ENCODE results near the gene TMEM44.
"Not testable (repeated sequence)": the region's sequence is repeated elsewhere in the genome, so short reads cannot be mapped to it uniquely, and the experiment has no call there.

Gene TMEM44

DNA sequence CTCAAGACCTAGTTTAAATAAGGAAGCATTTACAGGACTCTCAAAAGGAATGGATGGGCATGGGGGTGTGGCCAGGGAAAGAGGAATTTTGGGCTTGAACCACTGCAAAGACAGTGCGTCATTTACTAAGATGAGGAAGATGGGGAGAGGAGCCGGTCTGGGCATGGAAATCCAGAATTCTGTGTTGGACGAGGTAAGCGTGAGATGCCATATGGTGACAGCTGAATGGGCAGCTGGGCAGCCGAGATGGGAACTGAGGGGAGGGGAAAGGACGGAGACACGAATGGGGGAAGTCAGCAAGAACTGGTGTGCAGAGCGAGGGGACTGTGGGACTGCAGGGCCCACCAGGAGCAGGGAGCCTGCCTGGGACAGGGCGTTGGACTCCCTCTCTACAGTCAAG is 24.2 kb downstream of the TMEM44 start:
- no peak for DNase-seq

DNA sequence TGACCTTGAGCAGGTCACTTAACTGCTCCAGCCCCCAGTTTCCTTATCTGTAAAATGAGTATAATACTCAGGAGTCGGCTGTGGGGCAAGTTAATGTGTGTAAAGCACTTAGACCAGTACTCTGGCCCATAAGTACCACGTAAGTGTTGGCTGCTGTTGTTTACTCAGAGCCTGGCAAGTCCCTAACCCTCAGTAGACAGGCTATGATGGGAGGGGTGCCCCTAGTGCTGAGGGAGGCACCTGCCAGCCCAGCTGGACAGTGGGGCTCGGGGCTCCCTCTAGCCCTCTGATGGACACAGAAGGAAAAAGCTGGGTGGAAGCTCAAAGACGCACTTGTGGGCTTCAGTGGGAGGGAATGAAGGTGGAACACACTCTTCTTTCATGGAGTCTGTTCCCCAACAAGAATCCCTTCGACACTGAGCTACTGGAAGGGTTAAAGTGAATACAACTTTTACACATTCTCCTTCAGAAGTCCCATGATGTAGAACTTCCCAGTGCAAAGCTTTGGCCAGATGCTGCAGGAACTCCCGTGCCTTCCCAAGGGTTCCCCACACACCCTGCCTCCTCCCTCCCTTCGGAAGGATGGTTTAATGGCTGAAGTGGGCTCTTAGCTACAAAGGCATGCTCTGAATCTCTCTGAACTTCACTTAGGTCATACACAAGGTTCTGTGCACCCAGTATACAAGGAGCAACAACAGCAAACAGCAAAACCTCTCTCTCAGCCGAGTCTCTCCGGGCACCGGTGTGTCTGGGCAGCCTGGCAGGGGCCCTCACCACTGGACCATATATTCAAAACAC is 25.4 kb downstream of the TMEM44 start:
- no peak for DNase-seq

DNA sequence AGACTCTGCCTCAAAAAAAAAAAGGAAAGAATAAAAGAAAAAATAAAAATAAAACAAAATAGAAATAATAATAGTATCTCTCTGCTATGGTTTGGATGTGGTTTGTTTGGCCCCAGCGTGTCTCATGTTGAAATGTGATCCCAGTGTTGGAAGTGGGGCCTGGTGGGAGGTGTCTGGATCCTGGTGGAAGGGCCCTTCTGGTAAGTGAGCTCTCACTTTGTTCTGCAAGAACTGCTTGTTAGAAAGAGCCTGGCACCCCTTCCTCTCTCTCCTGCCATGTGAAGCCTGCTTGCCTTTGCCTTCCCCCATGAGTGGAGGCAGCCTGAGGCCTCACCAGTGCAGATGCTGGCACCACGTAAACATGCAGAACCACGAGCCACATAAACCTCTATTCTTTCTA is 26.3 kb downstream of the TMEM44 start:
- DNase-seq: no peak

DNA sequence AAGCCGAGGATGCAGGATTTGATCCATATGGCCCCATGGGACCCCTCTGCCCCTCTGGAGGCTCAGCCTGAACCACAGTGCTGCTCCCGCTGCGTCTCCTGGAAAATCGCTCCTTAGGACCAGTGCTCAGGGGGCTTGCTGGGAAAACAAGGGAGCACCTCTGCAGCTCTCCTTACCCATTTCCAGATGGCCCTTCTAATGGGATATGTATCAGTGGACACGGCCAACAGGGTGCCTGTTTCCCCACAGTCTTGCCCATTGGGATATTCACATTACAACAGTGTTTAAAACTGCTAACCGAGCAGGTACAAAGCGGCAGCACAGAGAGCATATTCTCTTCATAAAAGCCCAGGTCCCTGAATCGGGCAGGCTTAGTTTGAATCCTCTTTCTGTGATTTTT is 27.1 kb downstream of the TMEM44 start:
- no peak for DNase-seq

DNA sequence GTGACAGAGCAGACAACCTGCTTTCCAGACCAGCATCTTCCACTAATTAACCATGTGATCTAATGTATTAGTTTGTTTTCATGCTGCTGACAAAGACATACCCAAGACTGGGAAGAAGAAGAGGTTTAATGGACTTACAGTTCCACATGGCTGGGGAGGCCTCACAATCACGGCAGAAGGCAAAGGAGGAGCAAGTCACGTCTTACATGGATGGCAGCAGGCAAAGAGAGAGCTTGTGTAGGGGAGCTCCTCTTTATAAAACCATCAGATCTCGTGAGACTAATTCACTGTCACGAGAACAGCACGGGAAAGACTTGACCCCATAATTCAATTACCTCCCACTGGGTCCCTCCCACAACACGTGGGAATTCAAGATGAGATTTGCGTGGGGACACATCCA is 27.9 kb downstream of the TMEM44 start:
- not testable (repeated sequence) for DNase-seq

DNA sequence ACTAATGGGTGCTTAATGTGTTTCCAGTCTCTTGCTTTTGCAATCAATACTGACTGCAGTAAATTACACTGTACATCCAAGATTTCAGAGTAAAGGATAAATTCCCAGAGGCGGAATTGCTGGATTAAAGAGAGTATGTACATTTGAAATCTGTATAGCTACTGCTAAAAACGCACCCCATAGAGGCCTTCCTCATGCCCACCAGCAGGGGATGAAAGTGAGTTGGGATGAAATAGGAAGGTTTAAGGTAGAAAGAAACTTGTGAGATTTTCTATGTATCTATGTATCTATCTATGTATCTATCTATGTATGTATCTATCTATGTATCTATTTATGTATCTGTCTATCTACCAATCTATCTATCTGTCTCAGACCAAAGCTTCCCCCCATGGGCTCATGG is 28.4 kb downstream of the TMEM44 start:
- no peak for DNase-seq

DNA sequence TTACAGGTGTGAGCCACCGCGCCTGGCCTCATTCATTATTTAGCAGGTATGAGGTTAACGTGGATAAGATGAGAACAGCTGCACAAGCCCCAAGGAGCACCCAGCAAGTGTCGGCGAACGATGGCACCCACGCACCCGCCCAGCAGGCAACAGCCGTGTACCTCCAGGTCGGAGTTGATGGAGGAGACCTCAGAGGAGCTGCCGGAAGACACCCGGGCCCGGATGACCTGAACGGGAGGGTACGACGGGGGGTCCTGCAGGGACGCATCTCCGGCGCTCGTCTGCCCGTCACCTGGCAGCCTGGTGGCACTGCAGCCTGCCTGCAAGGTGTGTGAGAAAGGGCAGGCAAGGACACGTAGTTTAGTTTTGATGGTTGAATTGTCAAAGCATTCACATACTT is 29.1 kb downstream of the TMEM44 start:
- no peak for DNase-seq

DNA sequence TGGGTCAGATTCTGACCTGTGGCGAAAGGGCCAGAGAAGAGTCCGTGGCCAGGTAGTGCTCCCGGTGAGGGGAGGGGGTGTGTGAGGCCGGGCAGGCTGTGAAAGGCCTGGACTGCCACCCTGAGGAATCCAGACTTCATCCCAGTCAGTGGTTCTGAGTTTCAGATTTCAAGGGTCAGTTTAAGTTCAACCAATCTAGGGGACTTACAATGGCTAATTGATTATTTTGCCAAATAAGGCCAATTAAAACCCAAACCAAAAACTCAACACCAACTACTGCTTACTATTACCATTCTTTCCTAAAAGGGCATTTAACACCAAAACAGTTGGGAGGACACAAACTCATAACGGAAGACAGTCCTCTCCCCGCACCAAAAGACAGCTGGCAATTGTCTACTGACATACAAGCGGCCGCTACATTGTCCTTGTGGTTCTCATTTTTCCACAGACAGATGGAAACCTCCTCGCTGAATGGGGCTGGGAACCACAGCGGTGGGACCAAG is 30.5 kb downstream of the TMEM44 start:
- DNase-seq: no peak

DNA sequence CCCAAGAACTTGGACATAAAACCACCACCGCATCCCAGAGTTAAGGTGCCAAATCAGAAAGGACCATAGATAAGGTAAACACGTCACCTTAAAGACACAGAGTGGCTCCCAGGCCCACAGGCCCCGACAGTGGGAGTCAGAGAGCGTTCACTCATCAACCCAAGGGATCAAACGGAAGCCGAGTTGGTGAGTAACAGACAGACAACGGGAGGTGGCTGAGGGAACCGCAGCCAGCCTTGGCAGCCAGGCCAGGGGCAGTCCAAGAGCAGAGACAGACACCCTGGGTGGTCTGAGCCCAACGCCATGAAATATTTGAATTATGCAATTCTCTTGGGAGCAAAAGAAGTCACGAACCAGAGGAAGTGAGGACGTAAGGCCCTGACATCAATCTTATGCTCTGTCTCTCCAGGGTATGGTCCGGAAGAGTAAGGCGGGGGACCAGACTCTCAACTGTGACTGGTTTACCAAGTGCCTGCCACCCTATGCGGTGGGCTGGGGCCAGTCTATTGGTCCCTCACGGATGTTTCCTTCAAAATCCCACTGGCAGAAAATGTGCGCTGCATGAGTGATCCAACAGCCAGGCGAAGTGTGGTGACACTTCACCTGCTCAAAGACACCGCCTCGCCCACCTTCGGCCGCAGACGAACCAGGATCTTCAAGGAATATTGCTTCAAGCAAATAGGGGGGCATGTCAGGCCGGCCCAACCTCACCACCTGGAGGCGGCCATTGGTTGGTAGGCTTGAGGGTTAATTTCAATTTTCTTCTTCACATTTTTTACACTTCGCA is 34.3 kb downstream of the TMEM44 start:
- DNase-seq: no peak

DNA sequence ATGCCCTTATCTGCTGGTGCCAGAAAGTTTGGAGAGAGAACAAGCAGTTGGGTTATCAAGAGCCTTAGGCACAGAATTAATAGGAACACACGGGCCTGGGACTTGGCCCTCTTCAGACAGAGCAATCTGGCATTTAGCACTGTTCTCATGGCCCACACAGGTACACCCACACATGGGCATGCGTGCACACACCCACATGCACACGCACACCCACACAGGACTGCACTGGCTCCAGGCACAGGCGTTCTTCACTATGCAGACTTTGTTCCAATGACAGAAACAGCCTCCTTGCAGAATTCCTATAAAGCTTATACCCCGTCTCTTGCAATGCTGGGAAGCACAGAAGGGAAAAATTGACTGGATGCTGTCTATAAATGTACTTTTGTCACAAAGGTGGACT is 36.3 kb downstream of the TMEM44 start:
- no peak for DNase-seq

DNA sequence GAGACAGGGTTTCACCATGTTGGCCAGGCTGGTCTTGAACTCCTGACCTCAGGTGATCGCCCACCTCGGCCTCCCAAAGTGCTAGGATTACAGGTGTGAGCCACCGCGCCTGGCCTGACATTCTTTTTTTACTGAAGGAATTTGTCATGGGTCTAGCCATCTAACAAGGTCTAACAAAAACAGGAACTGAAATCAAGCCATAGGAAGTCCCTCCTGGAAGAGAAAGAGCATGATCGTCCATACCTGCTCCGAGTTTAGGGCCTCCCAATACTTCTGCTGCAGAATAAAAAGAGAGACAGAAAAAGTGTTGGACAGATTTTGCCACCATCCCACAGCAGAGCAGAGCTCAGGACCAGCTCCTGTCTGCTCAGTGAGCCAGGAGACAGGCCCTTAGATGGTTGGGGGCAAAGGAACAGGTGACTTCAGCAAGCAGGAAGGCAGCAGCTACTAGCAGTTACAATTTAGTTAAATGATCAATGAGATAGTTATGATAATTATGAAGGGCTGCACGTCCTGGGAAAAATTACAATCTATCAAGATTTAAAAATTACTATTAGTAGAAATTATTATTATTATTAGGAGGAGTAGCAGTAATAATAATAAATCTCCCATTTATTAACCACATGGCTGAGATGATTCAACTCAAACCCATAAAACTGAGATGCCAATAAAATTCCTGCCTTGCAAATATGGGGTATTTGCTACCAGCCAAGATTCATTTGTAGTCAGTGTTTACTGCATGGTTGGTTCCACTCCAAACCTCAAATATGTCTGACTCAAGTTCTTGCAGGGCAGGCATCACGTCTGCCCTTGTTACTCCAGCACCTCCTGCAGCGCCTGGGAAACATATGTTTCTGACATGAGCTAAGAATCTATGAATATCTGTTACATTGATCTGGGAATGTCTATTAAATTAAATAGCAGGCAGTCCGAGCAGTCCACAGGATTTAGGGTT is 40.1 kb downstream of the TMEM44 start:
- no peak for DNase-seq

DNA sequence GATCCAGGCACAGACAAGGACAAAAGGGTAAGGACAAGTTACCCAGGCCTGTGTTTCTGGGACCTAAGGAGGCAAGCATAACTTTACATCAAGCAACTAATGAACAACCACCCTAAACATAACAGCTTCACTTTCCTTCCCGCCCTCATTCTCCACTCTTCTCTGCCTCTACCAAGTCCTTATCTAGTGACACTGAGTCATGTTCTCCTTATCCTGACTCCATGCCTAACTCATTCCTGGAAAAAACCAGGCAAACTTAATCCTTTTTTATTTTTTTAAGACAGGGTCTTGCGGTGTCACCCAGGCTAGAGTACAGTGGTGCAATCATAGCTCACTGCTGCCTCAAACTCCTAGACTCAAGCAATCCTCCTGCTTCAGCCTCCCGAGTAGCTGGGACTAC is 44.5 kb downstream of the TMEM44 start:
- no peak for DNase-seq

DNA sequence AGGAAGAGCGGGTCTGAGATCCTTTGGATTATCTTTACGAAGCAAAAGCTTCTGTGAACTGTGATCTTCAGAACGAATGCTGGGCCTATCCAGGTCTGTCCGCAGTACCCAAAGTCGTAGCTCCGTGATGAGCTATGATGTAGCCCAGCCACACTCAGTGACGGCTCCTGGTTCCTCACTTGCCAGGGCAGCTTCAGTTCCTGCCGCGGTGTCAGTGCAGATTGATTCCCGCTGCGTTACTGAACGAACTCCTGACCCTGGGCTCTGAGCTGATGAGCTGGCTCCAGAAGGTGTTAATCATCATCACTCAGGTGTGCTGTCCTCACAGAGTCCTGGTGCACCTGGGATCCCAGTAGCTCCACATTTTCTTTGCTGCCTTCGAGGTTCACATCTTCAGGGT is 45.0 kb downstream of the TMEM44 start:
- no peak for DNase-seq

DNA sequence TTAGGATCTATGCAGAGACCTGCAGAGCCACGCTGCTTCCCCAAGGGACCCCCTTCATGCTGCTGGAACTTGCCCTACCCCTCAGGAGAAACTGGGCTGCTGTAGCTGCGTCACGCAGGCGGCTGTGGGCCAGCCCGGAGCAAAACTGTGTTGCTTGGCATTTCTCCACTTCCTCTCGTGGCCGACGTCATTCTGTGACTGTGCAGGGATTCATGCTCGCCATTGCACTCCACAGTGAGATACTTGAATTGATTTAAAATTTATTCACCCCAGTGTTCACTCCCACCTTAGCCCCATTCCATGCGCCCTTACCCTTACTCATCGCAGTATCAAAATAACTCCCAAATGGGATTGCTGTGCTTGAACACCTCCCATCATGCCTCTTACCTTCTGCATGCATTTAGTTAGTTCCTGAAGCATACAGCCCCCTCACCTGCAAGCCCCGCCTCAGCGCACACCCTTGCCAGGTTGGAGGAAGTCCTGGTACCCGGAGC is 45.7 kb downstream of the TMEM44 start:
- DNase-seq: no peak

DNA sequence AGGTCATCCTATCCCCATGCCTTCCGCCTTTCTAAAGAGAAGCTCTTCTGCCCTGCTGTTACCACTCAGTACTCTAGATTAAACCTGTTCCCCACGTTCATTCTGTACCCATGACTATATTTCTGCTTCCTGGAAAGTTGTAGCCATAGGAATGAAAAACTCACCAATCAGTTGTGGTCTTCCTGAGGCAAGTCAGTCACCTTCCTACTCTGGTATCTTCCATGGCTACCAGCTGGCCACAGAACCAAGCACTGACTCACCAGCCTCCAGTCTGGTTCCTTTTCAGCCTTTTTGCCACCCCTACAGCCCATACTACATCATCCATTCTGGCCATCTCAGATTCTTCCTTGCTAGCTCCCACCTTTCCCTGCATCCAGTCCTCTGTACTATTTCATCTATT is 46.4 kb downstream of the TMEM44 start:
- no peak for DNase-seq

DNA sequence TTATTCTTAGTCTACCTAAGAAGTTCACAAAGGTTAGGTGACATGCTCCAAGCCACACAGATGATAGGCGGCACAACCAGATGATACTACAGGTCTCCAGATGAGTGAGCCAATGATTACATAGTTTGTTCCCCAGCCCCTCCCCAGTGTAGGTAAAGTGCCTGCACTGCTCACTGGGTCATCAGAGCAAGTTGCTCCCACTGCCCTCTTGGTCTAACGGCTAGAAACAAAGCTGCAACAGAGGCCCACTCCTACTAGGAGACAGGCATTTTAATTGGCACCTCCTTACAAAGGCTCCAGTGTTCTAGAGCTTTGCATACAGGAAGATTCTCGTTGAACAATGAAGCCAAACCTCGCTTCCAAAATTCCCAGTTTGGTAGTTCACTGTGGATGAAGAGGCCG is 47.3 kb downstream of the TMEM44 start:
- DNase-seq: no peak

DNA sequence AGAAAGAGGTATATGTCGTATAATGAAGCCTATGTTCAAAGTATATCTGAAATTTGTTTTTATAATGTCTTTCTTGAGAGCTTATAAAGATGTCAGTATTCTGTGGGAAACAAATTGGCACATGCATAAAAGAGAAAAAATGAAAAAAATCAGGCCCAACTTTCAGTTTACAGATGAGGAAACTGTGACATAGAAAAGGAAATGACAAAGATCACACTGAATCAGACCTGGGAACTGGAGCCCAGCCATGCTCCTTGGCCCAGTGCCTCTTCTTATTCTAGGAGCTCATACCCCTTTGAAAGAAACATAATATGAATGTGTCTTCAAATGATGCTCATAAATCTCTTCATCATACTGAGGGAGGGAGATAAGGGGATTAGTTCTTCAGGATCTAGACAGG is 48.4 kb downstream of the TMEM44 start:
- DNase-seq: peak in 1 of 5 experiments; percentile 27

DNA sequence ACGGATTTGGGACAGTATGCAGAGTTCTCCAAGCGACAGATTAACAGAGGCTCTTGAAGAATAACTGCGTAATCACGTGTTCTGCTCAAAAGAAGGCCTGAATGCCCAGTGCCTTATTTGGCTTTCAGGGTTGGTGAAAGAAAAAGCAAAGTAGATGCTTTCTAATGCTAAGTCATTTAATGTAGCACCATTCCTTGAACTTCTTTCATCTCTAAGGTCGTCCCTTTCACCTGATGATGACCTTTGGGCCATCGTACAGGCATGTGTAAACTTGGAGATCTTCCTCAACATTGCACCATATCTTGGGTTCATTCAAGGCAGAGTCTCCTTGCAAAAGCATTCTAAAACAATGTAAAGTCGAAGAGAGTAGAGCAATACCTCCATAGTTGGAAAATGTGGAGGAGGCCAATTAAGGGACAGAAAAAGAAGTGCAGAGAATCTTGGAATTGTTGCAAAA is 48.9 kb downstream of the TMEM44 start:
- no peak for DNase-seq

DNA sequence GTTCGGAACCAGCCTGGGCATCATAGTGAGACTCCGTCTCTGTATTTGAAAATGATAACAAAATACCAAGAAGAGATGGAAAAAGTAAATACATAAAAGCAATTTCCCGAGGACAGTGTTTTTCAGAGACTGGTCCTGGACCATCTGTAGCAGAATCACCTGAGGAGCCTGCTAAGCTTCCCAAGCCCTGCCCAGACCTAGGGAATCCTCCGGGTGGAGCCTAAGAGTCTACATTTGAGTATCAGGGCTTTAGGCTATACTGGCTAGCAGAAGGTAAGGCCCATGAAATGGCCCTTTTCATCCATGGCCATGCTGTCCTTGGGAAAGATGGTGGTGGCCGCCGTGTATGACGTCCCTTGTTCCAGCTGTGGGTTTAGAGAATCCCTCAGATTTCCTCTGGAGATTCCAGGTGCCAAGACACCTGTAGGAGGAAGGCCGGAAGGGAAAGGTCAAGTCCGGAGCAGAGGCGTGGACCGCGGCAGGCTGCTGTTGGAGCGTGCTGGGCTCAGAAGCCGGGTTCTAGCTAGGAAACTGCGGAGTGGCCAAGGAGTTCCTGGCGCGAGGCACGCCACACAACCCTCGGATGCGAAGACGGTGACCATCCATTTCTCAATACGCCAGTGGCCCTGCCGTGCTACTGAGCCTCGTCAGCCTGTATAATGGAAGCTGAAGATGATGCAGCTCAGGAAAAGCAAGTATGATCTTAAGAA is 50.9 kb downstream of the TMEM44 start:
- DNase-seq: no peak

DNA sequence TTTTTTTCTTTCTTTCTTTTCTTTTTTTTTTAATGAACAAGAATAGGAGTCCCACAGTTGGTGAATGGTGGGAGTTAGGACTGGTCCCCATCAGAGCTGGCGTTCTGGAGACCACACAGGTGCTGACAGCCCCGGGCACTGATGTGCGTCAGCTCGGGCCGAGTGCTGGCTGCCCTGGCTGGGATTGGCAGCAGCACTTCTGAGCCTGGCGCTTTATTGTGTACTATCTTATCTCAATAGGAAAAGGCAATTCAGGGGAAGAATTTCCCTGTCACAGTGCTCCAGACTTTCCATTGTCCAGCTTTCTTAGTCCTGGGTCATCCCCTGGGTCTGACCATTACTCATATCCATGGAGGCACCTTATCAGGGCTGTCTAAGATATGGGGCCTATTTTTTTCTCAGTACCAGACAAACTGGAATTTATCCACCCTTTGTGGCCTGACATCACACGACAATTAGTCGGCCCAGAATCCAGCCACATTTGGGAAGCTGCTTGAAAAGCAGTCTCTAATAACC is 54.1 kb downstream of the TMEM44 start:
- DNase-seq: no peak

DNA sequence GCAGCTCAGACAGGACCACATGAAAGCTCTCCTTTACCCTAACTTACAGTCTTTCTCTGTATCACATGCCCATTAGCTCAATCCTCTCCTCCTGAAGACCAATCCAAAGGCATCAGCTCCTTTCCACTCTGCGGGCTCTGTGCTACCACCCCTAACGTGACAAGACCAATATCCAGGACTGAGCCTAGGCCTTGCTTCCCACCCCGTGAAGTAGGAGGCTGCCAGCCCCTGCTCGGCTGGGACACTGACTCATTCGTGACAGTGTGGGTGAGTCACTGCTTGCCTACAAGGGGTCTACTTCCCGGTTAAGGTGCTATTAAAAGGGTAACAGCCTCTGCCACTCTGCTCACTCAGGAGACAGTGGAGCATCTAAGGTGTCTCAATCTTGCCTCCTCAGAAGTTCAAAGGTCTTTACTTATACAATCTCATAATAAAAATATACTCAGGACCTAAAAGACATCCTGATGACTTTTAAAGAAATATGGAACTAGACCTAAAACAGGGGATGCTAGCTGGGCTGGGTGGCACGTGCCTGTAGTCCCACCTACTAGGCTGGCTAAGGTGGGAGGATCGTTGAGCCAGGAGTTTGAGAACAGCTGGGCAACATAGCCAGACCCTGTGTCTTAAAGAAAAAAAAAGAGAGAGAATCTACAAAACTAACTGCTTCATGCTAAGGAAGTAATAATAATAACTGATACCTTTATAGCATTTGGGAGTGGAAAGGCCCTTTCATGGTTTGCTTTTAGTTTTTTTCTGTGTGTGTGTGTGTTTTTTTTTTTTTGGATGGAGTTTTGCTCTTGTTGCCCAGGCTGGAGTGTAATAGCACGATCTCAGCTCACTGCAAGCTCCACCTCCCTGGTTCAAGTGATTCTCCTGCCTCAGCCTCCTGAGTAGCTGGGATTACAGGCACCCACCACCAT is 55.0 kb downstream of the TMEM44 start:
- no peak for DNase-seq

Measured in T-helper 2 cell (primary cell).